Stimulated activated naive CD4-positive, alpha-beta T cell (primary cell): Measurements from ENCODE around the gene FBXW2.
"Not testable (repeated sequence)": the region's sequence is repeated elsewhere in the genome, so short reads cannot be mapped to it uniquely, and the experiment has no call there.

Source experiments
- DNase-seq, 6 experiments: peaks; one replicate each; lab custom pipeline; 2025; lab: John Stamatoyannopoulos, UW

Gene FBXW2

GRCh38 chr9:120778758-120779157, 14.5 kb downstream of the FBXW2 start:
- no peak for DNase-seq

DNA sequence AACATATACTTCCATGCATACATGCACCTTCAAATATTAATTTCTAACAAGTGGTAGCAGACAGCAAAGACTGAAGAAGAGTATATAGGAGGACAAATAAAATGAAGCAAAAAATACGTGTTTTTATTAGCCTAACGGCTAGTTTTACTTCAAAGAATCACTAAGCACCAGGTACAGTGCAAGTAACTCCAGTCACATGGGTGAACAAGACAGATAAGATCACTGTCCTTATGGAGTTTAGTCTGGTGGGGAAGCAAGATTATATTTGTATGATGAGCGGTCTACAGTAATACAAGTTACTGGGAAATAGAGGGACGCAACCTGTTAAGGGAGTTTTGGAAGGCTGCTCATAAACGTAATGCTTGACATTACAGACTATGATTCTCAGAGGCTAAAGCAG, 16.0 kb downstream of the FBXW2 start:
- DNase-seq = no peak

- no peak for DNase-seq
Observed at GRCh38 chr9:120776788-120777187, 16.4 kb downstream of the FBXW2 start.

- DNase-seq = no peak
Observed at GRCh38 chr9:120775859-120776258, 17.4 kb downstream of the FBXW2 start.

GRCh38 chr9:120774719-120775118, 18.5 kb downstream of the FBXW2 start:
- no peak for DNase-seq

- no peak for DNase-seq
Observed at GRCh38 chr9:120773256-120773655, 20.0 kb downstream of the FBXW2 start.

DNA sequence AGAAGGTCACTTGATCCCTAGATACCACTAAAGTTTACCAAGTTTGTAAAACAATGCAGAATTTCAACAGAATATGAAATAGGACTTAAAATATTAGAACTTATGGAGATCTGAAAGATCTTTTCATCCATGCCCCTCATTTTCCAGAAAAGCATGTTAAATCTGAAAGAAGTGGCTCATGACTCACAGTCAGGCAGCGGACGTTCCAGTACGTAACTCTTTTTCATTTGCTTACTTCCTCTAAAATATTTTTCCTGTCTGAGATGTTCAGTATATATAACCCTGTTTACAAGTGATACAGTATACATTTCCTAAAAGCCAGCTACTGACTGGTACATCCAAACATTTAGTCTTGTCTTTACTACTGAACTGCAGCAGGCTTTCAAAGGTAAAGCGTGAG, 22.3 kb downstream of the FBXW2 start:
- DNase-seq = no peak

DNA sequence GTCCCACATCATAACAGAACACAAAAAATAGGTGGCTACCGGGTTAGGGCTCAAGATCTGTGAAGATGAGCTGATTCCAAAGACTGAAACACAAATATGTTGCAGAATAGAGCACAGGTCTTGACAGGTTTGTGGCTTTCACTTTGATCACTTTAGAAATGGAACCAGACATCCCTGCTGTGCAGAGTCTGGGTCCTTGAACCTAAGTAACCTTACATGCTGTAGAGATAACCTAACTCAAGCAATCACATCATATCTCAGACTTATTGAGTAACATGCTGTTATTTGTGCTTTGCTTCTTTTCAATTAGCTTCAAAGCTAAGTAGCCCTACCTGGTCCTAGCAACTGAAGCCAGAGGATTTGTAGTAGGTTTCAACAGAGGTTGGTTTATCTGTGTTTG, 24.3 kb downstream of the FBXW2 start:
- no peak for DNase-seq

- DNase-seq = no peak
Observed at GRCh38 chr9:120768247-120768646, 25.0 kb downstream of the FBXW2 start.

DNA sequence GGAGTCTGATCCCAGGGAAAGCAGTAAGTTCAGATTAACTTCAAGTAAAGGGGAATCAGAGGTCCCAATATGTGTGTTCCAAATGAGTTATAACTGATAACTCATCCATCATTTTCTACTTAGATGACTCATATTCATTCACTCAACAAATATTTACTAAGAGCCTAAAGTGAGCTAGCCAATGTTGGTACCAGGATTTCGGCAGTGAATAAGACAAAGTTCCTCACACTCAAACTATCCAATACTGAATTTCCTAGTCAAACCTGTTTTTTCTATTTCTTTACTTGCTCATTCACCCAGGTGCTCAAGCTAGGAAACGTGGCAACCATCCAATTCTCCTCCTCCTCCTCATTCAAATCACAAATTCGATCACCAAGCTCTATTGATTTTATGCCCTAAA, 25.8 kb downstream of the FBXW2 start:
- DNase-seq = no peak

DNA sequence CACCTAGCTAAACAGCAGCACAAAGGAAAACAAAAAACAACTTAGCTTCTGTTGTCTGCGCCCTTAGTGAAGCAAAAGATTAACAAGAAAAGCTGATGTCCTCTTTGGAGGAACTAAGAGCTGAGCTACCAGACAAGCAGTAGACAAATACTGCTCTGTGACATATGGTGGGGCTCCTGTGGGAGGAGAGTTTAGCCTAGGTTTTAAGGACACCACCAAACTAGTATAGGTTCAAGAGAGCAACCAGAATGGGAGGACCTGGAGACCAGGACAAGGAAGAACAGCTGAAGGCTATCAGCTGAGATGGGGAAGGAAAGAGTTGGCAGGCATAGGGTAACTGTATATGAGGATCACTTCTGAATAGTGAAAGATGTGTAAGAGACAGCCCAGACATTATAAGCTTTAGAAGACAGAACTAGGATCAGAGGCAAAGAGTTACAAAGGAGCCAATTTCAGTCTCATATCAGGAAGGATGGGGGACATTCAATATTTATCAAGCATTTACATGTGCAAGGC, 27.2 kb downstream of the FBXW2 start:
- no peak for DNase-seq

DNA sequence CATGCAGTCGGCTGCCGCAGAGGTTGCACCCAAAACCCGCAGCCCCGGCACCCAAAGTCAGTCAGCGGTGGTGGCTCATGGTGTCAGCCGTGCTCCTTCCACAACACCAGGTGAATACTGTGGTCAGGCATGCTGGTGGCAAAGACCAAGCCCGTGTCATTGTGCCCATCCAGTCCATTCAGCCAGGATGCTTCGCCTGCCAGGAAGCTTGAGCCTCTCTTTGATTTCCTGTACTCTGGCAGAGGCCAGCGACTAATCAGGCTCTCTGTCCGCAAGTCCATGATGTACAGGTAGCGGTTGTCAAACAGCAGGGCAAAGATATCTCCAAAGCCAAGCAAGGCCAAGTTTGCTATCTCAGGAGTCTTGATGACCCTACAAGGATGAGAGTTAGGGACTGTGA, 28.7 kb downstream of the FBXW2 start:
- no peak for DNase-seq

- no peak for DNase-seq
Observed at GRCh38 chr9:120761006-120761405, 32.2 kb downstream of the FBXW2 start.

- no peak for DNase-seq
Observed at GRCh38 chr9:120759755-120760400, 33.3 kb downstream of the FBXW2 start.

- no peak for DNase-seq
Observed at GRCh38 chr9:120758544-120758943, 34.7 kb downstream of the FBXW2 start.

DNA sequence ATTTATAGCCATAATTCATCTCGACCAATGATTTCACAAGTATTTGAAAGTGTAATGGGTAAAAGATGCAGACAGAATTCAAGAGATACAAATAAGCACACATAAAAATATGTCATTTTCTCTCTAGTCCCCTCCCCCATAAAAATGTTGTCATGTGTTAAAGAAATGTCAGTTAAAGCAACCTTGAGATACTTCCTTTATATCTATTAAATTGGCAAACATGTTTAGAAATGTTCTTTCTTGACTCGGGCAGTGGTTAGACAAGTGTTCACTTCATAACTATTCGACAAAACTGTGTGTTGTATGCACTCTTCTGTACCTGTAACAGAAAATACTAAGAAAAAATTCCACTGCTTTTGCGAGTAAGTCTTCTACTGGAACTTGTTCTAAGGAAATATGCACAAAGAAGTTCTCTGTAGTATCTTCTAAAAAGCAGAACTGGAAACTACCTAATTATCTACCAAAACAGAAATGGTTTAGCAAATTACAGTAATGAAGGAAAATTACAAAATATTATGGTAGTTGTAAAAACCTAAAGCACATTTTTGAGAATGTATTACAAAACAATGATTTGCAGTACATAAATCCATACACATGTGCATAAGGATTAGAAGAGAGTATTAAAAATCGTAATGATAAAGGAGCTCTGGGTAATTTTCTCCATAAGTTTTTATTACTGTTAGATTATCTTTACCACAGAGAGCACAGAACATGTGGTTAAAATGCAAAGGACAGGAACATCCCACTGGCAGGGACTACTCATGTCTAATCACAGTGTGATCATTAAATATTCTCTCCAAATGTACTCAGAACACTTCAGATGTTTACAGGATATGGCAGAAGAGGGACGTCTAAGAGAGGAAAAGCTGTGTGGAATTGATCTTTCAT, 35.9 kb downstream of the FBXW2 start:
- DNase-seq = no peak

DNA sequence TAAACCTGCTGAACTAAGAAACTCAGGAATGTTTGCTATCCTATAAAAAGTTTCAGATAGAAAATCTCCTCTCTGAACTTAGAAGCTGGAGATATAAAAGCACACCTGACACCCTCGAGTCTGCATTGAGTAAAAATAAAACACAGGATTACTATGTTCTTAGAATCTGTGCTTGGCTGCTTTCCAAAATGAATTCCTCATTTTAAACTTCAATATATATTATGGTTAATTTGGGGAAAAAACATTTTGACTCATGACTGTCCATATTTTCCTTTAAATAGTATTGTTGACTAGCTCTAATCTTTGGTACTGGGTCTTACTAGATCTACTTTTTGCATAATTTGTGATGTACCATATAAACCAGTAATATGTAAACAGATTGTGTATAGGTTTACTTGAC, 36.7 kb downstream of the FBXW2 start:
- no peak for DNase-seq

GRCh38 chr9:120755810-120756434, 37.3 kb downstream of the FBXW2 start:
- DNase-seq = peak; percentile 31 to 80 (median 56)

DNA sequence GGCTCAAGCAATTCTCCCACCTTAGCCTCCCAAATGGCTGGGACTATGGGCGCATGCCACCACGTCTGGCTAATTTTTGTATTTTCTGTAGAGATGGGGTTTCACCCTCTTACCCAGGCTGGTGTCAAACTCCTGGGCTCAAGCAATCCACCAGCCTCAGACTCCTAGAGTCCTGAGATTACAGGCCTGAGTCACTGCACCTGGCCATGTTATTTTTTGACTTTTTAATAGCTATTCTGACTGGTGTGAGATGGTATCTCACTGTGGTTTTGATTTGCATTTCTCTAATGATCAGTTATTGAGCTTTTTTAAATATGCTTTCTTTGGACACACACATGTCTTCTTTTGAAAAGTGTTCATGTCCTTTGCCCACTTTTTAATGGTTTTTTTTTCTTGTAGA, 38.2 kb downstream of the FBXW2 start:
- no peak for DNase-seq

DNA sequence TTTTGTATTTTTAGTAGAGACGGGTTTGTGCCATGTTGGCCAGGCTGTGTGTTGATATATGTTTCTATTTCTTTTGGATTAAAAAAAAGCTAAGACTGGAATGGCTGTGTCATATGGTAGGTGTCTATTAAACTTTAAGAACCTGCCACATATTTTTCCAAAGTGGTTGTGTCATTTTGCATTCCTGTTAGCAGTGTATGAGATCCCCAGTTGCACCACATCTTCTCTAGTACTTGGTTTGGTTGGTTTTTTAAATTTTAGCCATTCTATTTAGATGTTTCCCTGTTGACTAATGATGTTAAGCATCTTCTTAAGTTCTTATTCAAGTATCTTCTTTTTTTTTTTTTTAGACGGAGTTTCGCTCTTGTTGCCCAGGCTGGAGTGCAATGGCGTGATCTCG, 42.8 kb downstream of the FBXW2 start:
- DNase-seq = no peak

GRCh38 chr9:120746366-120746765, 46.9 kb downstream of the FBXW2 start:
- DNase-seq = not testable (repeated sequence)

- no peak for DNase-seq
Observed at GRCh38 chr9:120745278-120745677, 47.9 kb downstream of the FBXW2 start.

DNA sequence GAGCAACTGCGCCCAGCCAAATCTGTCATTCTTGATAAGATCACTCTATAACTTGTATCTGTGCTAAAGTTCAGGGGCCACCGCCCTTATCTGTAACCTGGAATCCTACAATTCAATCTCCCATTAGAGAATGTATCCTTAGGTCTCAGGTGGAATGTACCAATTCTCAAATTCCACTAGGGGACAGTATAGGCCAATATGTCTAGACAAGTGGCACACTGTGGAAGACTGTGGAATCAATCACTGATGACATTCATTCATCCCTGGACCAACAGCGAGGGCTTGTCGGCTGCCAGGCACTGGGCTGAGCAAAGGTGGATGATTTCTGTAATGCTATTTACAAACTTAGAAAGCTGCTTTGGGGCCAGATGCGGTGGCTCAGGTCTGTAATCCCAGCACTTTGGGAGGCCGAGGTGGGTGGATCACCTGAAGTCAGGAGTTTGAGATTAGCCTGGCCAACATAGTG, 50.2 kb downstream of the FBXW2 start:
- DNase-seq = peak in 2 of 6 experiments; percentile 10 to 21
